H1 (cell line): ENCODE data around the gene NT5M. TPM values are rescaled to one million over a fixed set of nuclear protein-coding genes. Genes with fewer than 3 reads are reported as not detected.

Experiments used
- CHD2 ChIP-seq: IDR thresholded peaks from 2 replicates; pipeline ENCODE4 v1.6.1; 2012; ENCODE audit warnings: low read length, improper control_type of control experiment
- EP300 ChIP-seq, 2 experiments: IDR thresholded peaks; 1 replicate in 1 of 2; 2 replicates in 1 of 2; pipeline ENCODE4 v1.6.1; 2011 to 2012; ENCODE audit warnings: low read depth in 2 of 2, low read length in 2 of 2, mild to moderate bottlenecking in 2 of 2, borderline replicate concordance in 1 of 2, inconsistent platforms in 1 of 2, moderate library complexity in 1 of 2
- JUN ChIP-seq: IDR thresholded peaks from 2 replicates; pipeline ENCODE4 v1.6.1; 2011; ENCODE audit warnings: low read depth, mild to moderate bottlenecking, improper control_type of control experiment, low read length
- POLR2AphosphoS5 ChIP-seq: IDR thresholded peaks from 2 replicates; pipeline ENCODE4 v1.6.1; 2011; ENCODE audit warnings: low read depth, low read length
- RXRA ChIP-seq: IDR thresholded peaks from 2 replicates; pipeline ENCODE4 v1.6.1; 2011; ENCODE audit warnings: low read depth, mild to moderate bottlenecking, low read length, moderate library complexity; ENCODE audit not compliant: insufficient read depth
- SP2 ChIP-seq: IDR thresholded peaks from 2 replicates; pipeline ENCODE4 v1.6.1; 2012; ENCODE audit warnings: mild to moderate bottlenecking, low read length, inconsistent platforms
- SUZ12 ChIP-seq: fragments of 200-600 bp; sonication (generic); IDR thresholded peaks from 2 replicates; pipeline ENCODE4 v1.6.1; 2012; ENCODE audit warnings: mild to moderate bottlenecking, inconsistent platforms, low read length, moderate library complexity, mixed read lengths
- TEAD4 ChIP-seq: IDR thresholded peaks from 2 replicates; pipeline ENCODE4 v1.6.1; 2012; ENCODE audit warnings: low read depth, low read length, inconsistent platforms, mixed read lengths
- polyA plus RNA-seq, 7 experiments: library from polyadenylated mRNA; depleted of rRNA in 3 of 7; stranded (reverse) in 5 of 7; unstranded in 2 of 7; fragments of >200 nt in 5 of 7; fragments of 200-250 nt in 2 of 7; gene quantifications; 1 replicate in 5 of 7; 2 replicates in 1 of 7; 4 replicates in 1 of 7; pipeline versions ENCODE4 v1.2.1 to v1.2.3, GENCODE V29; 2011 to 2013; ENCODE audit warnings: missing spikeins in 2 of 7, mixed read lengths in 2 of 7
- total RNA-seq: library from RNA; stranded (reverse); fragmentation: NEBNext Ultra II Directional; extraction: Animal tissue kit (Norgen Biotek cat#: 25700); gene quantifications from 2 replicates; pipeline ENCODE4 v1.2.1, GENCODE V29; 2021
- TF ChIP-seq, protein P1 (sequence below): IDR thresholded peaks from 2 replicates; pipeline ENCODE4 v1.6.1; 2012; ENCODE audit warnings: low read length, inconsistent platforms

The NT5M gene
- total and polyA plus RNA-seq, 2 of the 8 experiments (the other 6 are each of a cell fraction or from before 2014, with no cell fraction given), result 7.6 to 18.2 TPM

DNA sequence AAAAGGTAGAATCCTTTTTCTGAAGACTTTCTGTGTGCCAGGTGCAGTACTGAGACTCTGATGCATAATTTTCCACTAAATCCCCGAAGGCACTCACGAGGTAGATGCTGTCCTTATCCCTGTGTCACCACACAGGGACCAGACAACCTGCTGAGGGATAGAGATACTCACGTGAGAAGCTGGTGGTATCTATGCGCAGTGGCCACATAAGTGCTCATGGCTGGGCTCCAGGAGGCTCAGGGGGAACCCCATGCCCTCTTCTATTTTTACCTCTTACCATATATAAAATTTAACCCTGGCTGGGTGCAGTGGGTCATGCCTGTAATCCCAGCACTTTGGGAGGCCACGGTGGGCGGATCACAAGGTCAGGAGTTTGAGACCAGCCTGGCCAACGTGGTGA lies 38.3 kb downstream of the NT5M start (continued):
- TF ChIP-seq, protein P1, sequence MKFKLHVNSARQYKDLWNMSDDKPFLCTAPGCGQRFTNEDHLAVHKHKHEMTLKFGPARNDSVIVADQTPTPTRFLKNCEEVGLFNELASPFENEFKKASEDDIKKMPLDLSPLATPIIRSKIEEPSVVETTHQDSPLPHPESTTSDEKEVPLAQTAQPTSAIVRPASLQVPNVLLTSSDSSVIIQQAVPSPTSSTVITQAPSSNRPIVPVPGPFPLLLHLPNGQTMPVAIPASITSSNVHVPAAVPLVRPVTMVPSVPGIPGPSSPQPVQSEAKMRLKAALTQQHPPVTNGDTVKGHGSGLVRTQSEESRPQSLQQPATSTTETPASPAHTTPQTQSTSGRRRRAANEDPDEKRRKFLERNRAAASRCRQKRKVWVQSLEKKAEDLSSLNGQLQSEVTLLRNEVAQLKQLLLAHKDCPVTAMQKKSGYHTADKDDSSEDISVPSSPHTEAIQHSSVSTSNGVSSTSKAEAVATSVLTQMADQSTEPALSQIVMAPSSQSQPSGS, result no peak
- TF ChIP-seq EP300 (IDR thresholded peaks at IDR 0.05; ENCODE audit: borderline replicate concordance in 1 of 2, low read depth in 2 of 2, low read length in 2 of 2), result no peak
- no peak for TF ChIP-seq SUZ12
- TF ChIP-seq TEAD4, result no peak
- no peak for TF ChIP-seq CHD2
- no peak for TF ChIP-seq SP2
- TF ChIP-seq JUN, result no peak
- TF ChIP-seq POLR2AphosphoS5, result no peak
- TF ChIP-seq RXRA, result no peak
